ENCODE measurements around the gene ELN.

The ELN gene

DNA sequence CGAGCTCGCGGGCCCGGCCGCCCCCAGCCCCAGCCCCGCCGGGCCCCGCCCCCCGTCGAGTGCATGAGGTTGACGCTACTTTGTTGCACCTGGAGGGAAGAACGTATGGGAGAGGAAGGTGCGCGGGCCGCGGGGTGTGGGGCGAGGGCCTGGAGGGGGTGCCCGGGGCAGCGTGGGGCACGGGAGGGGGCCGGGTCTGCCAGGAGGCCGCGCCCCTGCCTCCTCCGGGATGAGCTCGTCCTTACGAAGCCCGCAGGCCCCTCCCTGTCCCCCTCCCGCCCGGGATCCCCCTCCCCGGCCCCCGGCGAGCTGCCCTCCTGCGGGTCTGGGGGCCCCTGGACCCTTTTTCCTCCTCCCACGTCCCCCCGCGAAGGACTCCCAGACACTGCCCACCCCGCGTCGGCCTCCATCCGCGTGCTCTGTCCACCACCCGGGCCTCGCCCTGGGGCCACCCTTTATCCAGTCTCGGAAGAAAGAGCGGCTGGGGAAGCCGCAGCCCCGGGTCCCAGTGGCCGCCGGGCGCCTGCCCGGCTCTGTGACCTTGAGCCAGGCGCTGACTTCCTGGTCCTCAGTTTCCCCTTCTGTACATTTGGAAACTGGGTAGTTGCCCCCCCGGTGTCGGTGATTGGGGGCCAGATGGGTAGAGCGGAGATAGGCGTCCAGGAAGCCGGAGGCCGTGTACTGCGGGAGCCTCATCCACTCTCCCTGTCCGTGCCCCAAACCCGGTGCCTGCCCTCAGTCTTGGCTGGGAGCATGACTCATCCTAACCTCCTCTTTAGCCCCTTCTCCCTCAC lies 56.2 kb downstream of the ELN start:
- TF ChIP-seq CTCF (conservative IDR thresholded peaks at IDR 0.05; ENCODE audit: low read depth, low read length): no peak
- peak overlapping the region; percentile 61 for H3K4me3 ChIP-seq (ENCODE audit: low read length)
- no peak for DNase-seq (ENCODE audit: low read depth)

DNA sequence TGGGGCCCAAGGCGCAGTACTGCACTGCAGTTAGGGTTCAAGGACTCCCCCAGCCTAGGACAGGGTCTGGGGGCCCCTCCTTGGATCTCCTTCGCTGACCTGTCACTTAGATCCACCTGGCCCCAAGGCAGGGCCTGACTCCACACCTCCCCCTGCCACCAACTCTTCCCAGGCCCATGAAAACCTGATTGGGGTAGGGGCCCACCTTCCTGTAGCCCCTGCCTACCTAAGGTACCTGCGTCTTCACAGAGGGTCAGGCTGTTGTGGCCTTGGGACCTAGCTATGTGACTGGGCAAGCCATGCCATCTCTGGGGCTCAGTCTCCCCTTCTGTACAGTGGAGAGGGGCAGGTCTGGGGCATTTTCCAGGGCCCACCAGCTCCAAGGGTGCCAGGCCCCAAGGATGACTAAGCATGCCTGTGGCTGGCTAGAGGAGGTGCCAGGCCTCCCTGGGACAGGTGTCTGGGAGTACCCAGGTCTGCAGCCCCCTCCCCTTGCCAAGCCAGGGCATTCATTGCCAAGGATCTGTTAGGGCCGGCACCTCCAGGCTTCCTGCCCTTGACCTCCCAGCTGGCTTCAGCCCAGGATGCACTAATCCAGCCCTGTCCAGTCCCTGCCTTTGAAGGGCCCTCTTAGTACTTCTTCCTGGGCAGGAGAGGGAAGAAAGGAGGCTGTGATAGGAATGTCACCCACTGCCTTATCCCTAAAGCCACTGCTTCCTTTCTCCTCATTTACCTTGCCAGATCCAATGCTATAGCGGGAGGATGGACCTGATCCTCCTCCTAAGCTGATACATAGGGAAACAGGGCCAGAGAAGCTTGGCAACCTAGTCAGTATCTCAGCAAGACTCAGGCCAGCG lies 57.0 kb downstream of the ELN start:
- DNase-seq (ENCODE audit: low read depth): no peak
- H3K4me3 ChIP-seq (ENCODE audit: low read length): peak overlapping the region; percentile 61
- no peak for TF ChIP-seq CTCF (conservative IDR thresholded peaks at IDR 0.05; ENCODE audit: low read depth, low read length)

GRCh38 chr7:74087791-74088453 lies 59.9 kb downstream of the ELN start:
- TF ChIP-seq CTCF (conservative IDR thresholded peaks at IDR 0.05; ENCODE audit: low read depth, low read length): no peak
- DNase-seq (ENCODE audit: low read depth): no peak
- H3K4me3 ChIP-seq (ENCODE audit: low read length): no peak overlapping the region

GRCh38 chr7:74092321-74092963 lies 64.5 kb downstream of the ELN start:
- no peak for DNase-seq (ENCODE audit: low read depth)
- TF ChIP-seq CTCF (conservative IDR thresholded peaks at IDR 0.05; ENCODE audit: low read depth, low read length): no peak
- no peak overlapping the region for H3K4me3 ChIP-seq (ENCODE audit: low read length)

DNA sequence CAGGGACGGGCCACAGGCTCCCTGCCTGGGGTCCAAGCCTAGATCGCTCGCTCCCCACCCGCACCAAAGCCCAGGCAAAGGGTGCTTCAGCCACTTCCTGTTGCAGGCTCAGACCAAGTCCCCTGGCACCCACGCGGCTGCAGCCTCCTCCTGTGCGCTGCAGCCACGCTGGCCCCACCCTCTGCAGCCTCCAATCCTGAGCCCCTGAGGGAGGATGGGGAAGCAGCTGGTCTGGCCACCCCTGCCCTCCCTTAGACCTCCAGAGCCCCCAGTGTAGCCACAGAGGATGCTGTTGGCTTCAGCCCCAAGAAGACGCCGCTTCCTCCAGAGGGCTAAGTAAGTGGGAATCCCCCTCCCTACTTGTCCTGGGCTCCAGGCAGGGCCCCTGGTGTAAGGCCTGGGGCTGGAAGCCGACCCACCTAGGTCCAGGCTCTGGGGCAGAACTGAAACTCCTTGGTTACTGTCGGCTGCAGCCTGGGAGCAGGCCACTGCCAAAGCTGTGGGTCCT lies 65.0 kb downstream of the ELN start:
- TF ChIP-seq CTCF (conservative IDR thresholded peaks at IDR 0.05; ENCODE audit: low read depth, low read length): no peak
- no peak overlapping the region for H3K4me3 ChIP-seq (ENCODE audit: low read length)
- no peak for DNase-seq (ENCODE audit: low read depth)

GRCh38 chr7:74093671-74094223 lies 65.8 kb downstream of the ELN start:
- no peak overlapping the region for H3K4me3 ChIP-seq (ENCODE audit: low read length)
- no peak for TF ChIP-seq CTCF (conservative IDR thresholded peaks at IDR 0.05; ENCODE audit: low read depth, low read length)
- DNase-seq (ENCODE audit: low read depth): no peak
